Fibroblast of lung (primary cell): ENCODE measurements around the gene PLD1. TPM values are rescaled to one million over a fixed set of nuclear protein-coding genes. Genes with fewer than 3 reads are reported as not detected.

Source experiments
- DNase-seq, 2 donors: peaks; one replicate each; pipeline versions ENCODE4 v3.0.0 to v3.0.0-alpha.2; 2010; ENCODE audit warnings: low read depth in 2 of 2
- H2AFZ ChIP-seq: 2 replicates; pipeline ENCODE4 v1.5.1; 2012; ENCODE audit warnings: low read length, control low read depth, inconsistent platforms
- H3K27ac ChIP-seq: 2 replicates; pipeline ENCODE4 v1.5.1; 2011; ENCODE audit warnings: low read length, control low read depth; ENCODE audit not compliant: insufficient read depth
- H3K27me3 ChIP-seq: 2 replicates; pipeline ENCODE4 v1.5.1; 2011; ENCODE audit warnings: mild to moderate bottlenecking, low read length; ENCODE audit not compliant: control insufficient read depth, insufficient read depth
- H3K36me3 ChIP-seq: 2 replicates; pipeline ENCODE4 v1.5.1; 2011; ENCODE audit warnings: low read length; ENCODE audit not compliant: control insufficient read depth, insufficient read depth
- H3K4me1 ChIP-seq: 2 replicates; pipeline ENCODE4 v1.5.1; 2011; ENCODE audit warnings: low read length; ENCODE audit not compliant: control insufficient read depth, insufficient read depth; ENCODE audit errors: extremely low read depth
- H3K4me2 ChIP-seq: 2 replicates; pipeline ENCODE4 v1.5.1; 2011; ENCODE audit warnings: low read length, control low read depth; ENCODE audit not compliant: insufficient read depth; ENCODE audit errors: extremely low read depth
- H3K4me3 ChIP-seq, 4 experiments: fragments of 200-600 bp in 1 of 4; sonication (generic) in 1 of 4; replicated peaks in 1 of 4; 2 replicates each; pipeline ENCODE4 v1.5.1; 2011 to 2016; ENCODE audit warnings: low read length in 4 of 4, low read depth in 3 of 4, mild to moderate bottlenecking in 3 of 4, control low read depth in 2 of 4, inconsistent platforms in 1 of 4, mixed read lengths in 1 of 4; ENCODE audit not compliant: insufficient read depth in 1 of 4; ENCODE audit errors: control extremely low read depth in 1 of 4
- H3K79me2 ChIP-seq: 2 replicates; pipeline ENCODE4 v1.5.1; 2012; ENCODE audit warnings: mild to moderate bottlenecking, low read length, inconsistent platforms; ENCODE audit not compliant: control insufficient read depth, insufficient read depth
- H3K9ac ChIP-seq: 2 replicates; pipeline ENCODE4 v1.5.1; 2011; ENCODE audit warnings: mild to moderate bottlenecking, low read length, control low read depth; ENCODE audit not compliant: insufficient read depth
- H3K9me3 ChIP-seq: 2 replicates; pipeline ENCODE4 v1.5.1; 2012; ENCODE audit warnings: low read depth, low read length; ENCODE audit not compliant: control insufficient read depth, insufficient read depth
- H4K20me1 ChIP-seq: 2 replicates; pipeline ENCODE4 v1.5.1; 2011; ENCODE audit warnings: low read length; ENCODE audit not compliant: control insufficient read depth, insufficient read depth; ENCODE audit errors: extremely low read depth
- EZH2 ChIP-seq: IDR thresholded peaks from 2 replicates; pipeline ENCODE4 v1.5.1; 2012; ENCODE audit warnings: low read length, control low read depth, mild to moderate bottlenecking; ENCODE audit errors: missing control alignments
- polyA plus RNA-seq, 2 donors: library from polyadenylated mRNA; depleted of rRNA in 1 of 2; stranded (reverse) in 1 of 2; unstranded in 1 of 2; fragments of >200 nt; gene quantifications; 2 replicates each; pipeline ENCODE4 v1.2.1, GENCODE V29; 2011 to 2012; ENCODE audit warnings: missing spikeins in 1 of 2
- total RNA-seq: library from RNA; depleted of rRNA; stranded (reverse); fragments of >200 nt; gene quantifications from 2 replicates; pipeline ENCODE4 v1.2.1, GENCODE V29; 2014
- TF ChIP-seq, protein P1 (sequence below), 2 donors: IDR thresholded peaks in 1 of 2; conservative IDR thresholded peaks in 1 of 2; 1 replicate in 1 of 2; 2 replicates in 1 of 2; pipeline ENCODE4 v1.5.1; 2011 to 2012; ENCODE audit warnings: low read length in 2 of 2, control low read depth in 1 of 2, inconsistent platforms in 1 of 2, low read depth in 1 of 2, mild to moderate bottlenecking in 1 of 2

Gene PLD1
- total and polyA plus RNA-seq, 2 donors (not counting 1 experiment from before 2014, with no cell fraction given), result 10.8 to 18.8 TPM

DNA sequence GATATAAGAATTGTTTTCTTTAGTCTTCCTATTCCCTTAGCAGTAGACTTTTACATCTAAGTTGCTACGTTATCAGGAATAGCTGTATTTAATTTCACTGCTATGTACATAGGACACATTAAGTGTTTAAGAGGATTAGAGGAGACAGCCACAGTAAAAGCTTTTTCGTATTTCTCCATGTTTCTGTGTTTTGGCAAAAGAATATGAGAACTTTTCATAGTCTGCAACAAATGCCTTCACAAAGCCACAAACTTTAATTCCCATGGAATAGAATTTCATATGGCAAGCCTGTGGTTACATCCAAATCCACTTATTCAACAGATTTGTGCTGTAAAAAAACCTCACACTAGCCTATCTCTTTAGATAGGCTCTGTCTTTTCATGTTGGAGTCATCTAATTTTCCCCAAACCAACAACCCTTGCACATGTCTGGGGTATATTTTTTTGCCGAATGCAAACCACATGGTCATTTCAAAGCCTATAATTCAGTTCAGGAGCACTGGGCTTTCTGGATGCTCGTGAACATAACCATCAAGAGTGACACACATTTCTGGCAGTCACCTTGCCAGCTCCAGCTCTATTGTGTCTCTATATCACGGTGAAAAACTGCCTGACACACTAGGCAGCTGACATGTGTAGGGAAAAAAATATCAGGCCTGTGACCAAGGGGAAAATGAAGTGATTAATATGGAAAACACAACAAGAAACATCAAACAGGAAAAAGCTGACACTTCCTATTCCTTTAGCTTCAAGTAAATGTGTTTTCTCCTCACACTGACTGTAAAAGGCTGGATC, 19.2 kb downstream of the PLD1 start:
- Histone ChIP-seq H3K9ac (no peak overlapping the region), H3K79me2 (no peaks in the 10 kb centered on the region)

DNA sequence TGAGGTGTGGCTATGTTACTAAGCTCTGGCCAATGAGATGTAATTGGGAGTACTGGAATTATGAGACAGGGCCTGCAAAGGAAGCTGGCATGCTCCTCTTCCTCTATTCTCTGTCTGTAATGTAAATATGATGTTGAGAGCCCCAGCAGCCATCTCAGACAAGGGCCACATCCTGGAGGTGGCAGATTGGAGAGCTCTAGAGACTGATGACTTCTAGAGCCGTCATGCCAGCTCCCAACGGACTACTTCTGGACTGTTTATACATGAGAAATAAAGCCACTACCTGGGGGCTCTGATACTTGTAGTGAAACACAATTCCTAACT, 19.7 kb downstream of the PLD1 start:
- no peaks in the 10 kb centered on the region for H3K79me2 ChIP-seq
- no peaks in the 10 kb centered on the region for H3K27me3 ChIP-seq
- no peak overlapping the region for H3K27ac ChIP-seq
- no peaks in the 10 kb centered on the region for H3K9me3 ChIP-seq
- H3K4me2 ChIP-seq, result no peak overlapping the region
- DNase-seq, result no peak
- no peak overlapping the region for H2AFZ ChIP-seq
- TF ChIP-seq, protein P1, sequence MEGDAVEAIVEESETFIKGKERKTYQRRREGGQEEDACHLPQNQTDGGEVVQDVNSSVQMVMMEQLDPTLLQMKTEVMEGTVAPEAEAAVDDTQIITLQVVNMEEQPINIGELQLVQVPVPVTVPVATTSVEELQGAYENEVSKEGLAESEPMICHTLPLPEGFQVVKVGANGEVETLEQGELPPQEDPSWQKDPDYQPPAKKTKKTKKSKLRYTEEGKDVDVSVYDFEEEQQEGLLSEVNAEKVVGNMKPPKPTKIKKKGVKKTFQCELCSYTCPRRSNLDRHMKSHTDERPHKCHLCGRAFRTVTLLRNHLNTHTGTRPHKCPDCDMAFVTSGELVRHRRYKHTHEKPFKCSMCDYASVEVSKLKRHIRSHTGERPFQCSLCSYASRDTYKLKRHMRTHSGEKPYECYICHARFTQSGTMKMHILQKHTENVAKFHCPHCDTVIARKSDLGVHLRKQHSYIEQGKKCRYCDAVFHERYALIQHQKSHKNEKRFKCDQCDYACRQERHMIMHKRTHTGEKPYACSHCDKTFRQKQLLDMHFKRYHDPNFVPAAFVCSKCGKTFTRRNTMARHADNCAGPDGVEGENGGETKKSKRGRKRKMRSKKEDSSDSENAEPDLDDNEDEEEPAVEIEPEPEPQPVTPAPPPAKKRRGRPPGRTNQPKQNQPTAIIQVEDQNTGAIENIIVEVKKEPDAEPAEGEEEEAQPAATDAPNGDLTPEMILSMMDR (conservative IDR thresholded peaks at IDR 0.05 in 1 of 2, IDR thresholded peaks at IDR 0.05 in 1 of 2; ENCODE audit: low read depth in 1 of 2, low read length in 2 of 2), result no peak
- no peak for TF ChIP-seq EZH2
- H3K4me1 ChIP-seq, result peaks cover 2% of the 10 kb centered on the region
- H3K9ac ChIP-seq, result no peak overlapping the region
- H4K20me1 ChIP-seq, result no peaks in the 10 kb centered on the region
- no peaks in the 10 kb centered on the region for H3K36me3 ChIP-seq
- H3K4me3 ChIP-seq, result no peak overlapping the region

More for the DNA sequence above, 19.2 kb downstream of the PLD1 start:
- DNase-seq, result peak; percentile 62 to 80
- H3K36me3 ChIP-seq, result no peaks in the 10 kb centered on the region
- H4K20me1 ChIP-seq, result no peaks in the 10 kb centered on the region
- no peak overlapping the region for H2AFZ ChIP-seq
- H3K4me2 ChIP-seq, result no peak overlapping the region
- no peak overlapping the region for H3K27ac ChIP-seq
- peaks cover 2% of the 10 kb centered on the region for H3K4me1 ChIP-seq
- TF ChIP-seq EZH2, result no peak
- TF ChIP-seq, protein P1 (conservative IDR thresholded peaks at IDR 0.05 in 1 of 2, IDR thresholded peaks at IDR 0.05 in 1 of 2; ENCODE audit: low read depth in 1 of 2, low read length in 2 of 2), result no peak
- no peak overlapping the region for H3K4me3 ChIP-seq
- no peaks in the 10 kb centered on the region for H3K9me3 ChIP-seq
- H3K27me3 ChIP-seq, result no peaks in the 10 kb centered on the region

DNA sequence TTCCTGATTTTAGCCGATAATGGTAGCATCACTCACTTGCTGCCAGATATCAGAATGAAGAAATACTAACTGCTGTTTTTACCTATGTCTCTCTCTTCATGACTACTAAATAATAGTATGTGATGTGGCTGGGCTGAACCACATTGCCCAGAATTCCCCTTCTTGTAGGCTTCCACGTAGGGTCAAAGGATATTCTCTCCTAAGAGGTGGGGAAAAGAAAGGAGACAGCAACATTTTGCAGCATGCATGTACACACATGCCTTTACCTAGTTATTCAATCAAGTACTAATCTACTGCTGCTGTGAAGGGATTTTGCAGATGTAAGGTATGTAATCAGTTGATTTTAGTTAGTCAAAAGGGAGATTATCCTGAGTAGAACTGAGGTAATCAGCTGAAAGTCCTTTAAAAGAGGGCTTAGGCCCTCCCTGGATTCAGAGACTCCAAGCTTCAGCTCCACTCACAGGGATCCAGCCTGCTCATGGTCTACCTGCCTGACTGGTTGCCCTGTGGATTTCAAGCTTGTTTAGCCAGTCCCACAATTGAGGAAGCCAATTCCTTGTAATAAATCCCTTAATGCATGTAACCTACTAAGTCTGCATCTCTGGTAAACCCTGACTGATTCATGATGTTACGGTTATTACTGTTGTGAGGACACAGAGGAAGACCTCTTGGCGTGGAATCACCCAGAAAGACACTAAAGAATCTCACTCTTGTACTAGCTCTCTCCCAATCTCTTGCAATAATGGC, 20.4 kb downstream of the PLD1 start:
- H3K9ac ChIP-seq, result no peak overlapping the region
- no peak overlapping the region for H2AFZ ChIP-seq
- no peaks in the 10 kb centered on the region for H4K20me1 ChIP-seq
- DNase-seq, result no peak
- H3K36me3 ChIP-seq, result no peaks in the 10 kb centered on the region
- H3K79me2 ChIP-seq, result no peaks in the 10 kb centered on the region
- peaks cover 2% of the 10 kb centered on the region for H3K4me1 ChIP-seq
- no peak overlapping the region for H3K4me3 ChIP-seq
- TF ChIP-seq EZH2, result no peak
- TF ChIP-seq, protein P1 (conservative IDR thresholded peaks at IDR 0.05 in 1 of 2, IDR thresholded peaks at IDR 0.05 in 1 of 2; ENCODE audit: low read depth in 1 of 2, low read length in 2 of 2), result no peak
- no peaks in the 10 kb centered on the region for H3K27me3 ChIP-seq
- no peaks in the 10 kb centered on the region for H3K9me3 ChIP-seq
- no peak overlapping the region for H3K27ac ChIP-seq
- no peak overlapping the region for H3K4me2 ChIP-seq
